ENCODE results near the gene TANC2.

GRCh38 chr17:62971853-62972252 lies 5.8 kb downstream of the TANC2 start:
- no peak for TF ChIP-seq YY1 (IDR thresholded peaks at IDR 0.05; ENCODE audit: insufficient read depth, insufficient read length)
- no peak for TF ChIP-seq ZNF274 (IDR thresholded peaks at IDR 0.05; ENCODE audit: low read depth, low read length)

All from NT2/D1 (cell line).